Stimulated activated CD4-positive, alpha-beta T cell treated with anti-CD3 and anti-CD28 coated beads, Interleukin-15, amount 100 ng/mL, for 1 hour (primary cell): ENCODE data around the gene RTTN.

ENCODE experiments used
- DNase-seq, 2 donors: peaks; one replicate each; pipeline ENCODE4 v3.0.0-alpha.2; 2020; ENCODE audit warnings: low read depth in 1 of 2, low spot score in 1 of 2

Gene RTTN

GRCh38 chr18:70031221-70031620 is 174.3 kb downstream of the RTTN start:
- DNase-seq = no peak

GRCh38 chr18:70030728-70031127 is 174.8 kb downstream of the RTTN start:
- no peak for DNase-seq

- DNase-seq = no peak
Observed at GRCh38 chr18:70029163-70029562, 176.3 kb downstream of the RTTN start.

GRCh38 chr18:70028734-70029133 is 176.8 kb downstream of the RTTN start:
- DNase-seq = no peak

GRCh38 chr18:70028084-70028483 is 177.4 kb downstream of the RTTN start:
- no peak for DNase-seq

- no peak for DNase-seq
Observed at GRCh38 chr18:70025580-70025979, 179.9 kb downstream of the RTTN start.

GRCh38 chr18:70024829-70025228 is 180.7 kb downstream of the RTTN start:
- no peak for DNase-seq

GRCh38 chr18:70024093-70024492 is 181.4 kb downstream of the RTTN start:
- DNase-seq = no peak

GRCh38 chr18:70022636-70023035 is 182.9 kb downstream of the RTTN start:
- no peak for DNase-seq

GRCh38 chr18:70021498-70021897 is 184.0 kb downstream of the RTTN start:
- no peak for DNase-seq

- DNase-seq = no peak
Observed at GRCh38 chr18:70021043-70021442, 184.4 kb downstream of the RTTN start.

GRCh38 chr18:70019991-70020390 is 185.5 kb downstream of the RTTN start:
- no peak for DNase-seq

- DNase-seq = no peak
Observed at GRCh38 chr18:70019136-70019535, 186.4 kb downstream of the RTTN start.

GRCh38 chr18:70015127-70015526 is 190.4 kb downstream of the RTTN start:
- DNase-seq = no peak

- no peak for DNase-seq
Observed at GRCh38 chr18:70005580-70005979, 199.9 kb downstream of the RTTN start.

GRCh38 chr18:70004696-70005095 is 200.8 kb downstream of the RTTN start:
- DNase-seq = no peak

- DNase-seq = no peak
Observed at GRCh38 chr18:69999656-70000055, 205.8 kb downstream of the RTTN start.

GRCh38 chr18:69998523-69998987 is 206.9 kb downstream of the RTTN start:
- DNase-seq = no peak

GRCh38 chr18:69996951-69997798 is 208.3 kb downstream of the RTTN start:
- no peak for DNase-seq

- no peak for DNase-seq
Observed at GRCh38 chr18:69996417-69996816, 209.1 kb downstream of the RTTN start.

- DNase-seq = no peak
Observed at GRCh38 chr18:69995774-69996173, 209.7 kb downstream of the RTTN start.

GRCh38 chr18:69992776-69993175 is 212.7 kb downstream of the RTTN start:
- DNase-seq = no peak

GRCh38 chr18:69987870-69988269 is 217.6 kb downstream of the RTTN start:
- DNase-seq = no peak
